Measurements from ENCODE around the gene NFE2. TPM values are rescaled to one million over a fixed set of nuclear protein-coding genes. Genes with fewer than 3 reads are reported as not detected.

NFE2 gene
- total RNA-seq, 1 donor from 2014 or later, result 0.65 TPM

DNA sequence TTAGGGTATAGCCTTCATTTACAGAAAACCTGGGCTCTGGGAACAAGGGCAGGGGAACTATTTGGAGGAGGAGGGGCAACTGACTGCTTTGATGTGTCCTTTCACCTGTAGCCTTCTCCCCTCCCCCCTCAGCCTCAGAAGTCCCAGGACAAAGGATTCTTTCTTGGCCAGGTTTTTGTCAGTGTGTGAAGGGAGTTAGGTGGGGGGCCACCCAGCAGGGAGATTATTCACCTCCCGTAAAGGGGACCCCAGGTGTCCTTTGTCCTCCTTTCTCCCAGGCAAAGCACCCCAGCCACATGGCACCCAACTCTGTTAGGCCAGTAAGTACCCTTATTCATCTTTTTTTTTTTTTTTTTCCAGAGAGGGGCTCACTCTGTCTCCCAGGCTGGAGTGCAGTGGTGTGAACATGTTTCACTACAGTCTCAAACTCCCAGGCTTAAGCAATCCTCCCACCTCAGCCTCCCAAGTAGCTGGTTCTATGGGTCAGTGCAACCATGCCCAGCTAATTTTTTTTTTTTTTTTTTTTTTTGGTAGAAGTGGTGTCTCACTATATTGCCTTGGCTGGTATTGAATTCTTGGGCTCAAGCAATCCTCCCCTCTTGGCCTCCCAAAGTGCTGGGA lies 723 bp upstream of the NFE2 start:
- peaks cover 29% of the 10 kb centered on the region for H3K4me1 Mint-ChIP-seq (ENCODE audit: unreplicated experiment)
- TF ChIP-seq, protein P1, sequence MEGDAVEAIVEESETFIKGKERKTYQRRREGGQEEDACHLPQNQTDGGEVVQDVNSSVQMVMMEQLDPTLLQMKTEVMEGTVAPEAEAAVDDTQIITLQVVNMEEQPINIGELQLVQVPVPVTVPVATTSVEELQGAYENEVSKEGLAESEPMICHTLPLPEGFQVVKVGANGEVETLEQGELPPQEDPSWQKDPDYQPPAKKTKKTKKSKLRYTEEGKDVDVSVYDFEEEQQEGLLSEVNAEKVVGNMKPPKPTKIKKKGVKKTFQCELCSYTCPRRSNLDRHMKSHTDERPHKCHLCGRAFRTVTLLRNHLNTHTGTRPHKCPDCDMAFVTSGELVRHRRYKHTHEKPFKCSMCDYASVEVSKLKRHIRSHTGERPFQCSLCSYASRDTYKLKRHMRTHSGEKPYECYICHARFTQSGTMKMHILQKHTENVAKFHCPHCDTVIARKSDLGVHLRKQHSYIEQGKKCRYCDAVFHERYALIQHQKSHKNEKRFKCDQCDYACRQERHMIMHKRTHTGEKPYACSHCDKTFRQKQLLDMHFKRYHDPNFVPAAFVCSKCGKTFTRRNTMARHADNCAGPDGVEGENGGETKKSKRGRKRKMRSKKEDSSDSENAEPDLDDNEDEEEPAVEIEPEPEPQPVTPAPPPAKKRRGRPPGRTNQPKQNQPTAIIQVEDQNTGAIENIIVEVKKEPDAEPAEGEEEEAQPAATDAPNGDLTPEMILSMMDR (conservative IDR thresholded peaks at IDR 0.05), result no peak
- H3K27ac Mint-ChIP-seq, result no peak overlapping the region
- H3K4me3 Mint-ChIP-seq, result peak overlapping the region; percentile 77
- no peaks in the 10 kb centered on the region for H3K36me3 Mint-ChIP-seq
- no peaks in the 10 kb centered on the region for H3K9me3 Mint-ChIP-seq
- DNase-seq (ENCODE audit: extremely low spot score, unreplicated experiment), result no peak
- H3K27me3 Mint-ChIP-seq, result peaks cover 21% of the 10 kb centered on the region

DNA sequence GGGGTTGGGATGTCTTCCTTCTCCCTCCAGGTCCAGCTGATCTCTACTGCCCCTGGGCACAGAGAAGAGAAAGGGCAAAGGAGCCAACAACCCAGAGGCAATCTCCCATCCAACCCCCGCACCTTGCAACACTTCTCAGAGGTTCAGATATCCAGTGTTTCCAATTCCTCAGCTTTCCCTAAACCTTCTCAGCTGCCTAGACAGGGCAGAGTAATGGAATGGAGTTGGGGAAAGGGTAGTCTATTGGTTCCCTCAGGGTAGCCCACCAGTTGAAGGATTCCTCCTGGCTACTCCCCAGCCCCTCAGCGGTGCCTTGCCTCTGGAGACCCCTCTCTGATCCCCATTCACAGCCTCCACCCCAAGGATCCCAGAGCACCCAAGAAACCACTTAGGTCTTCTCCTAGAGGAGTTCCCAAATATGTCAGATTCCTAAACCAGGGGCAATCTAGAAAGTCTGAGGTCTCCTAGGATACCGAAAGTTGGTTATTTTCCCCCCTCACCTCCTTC lies 537 bp downstream of the NFE2 start:
- peak overlapping the region; percentile 77 for H3K4me3 Mint-ChIP-seq
- peak overlapping the region; percentile 41 for H3K27ac Mint-ChIP-seq
- peaks cover 21% of the 10 kb centered on the region for H3K27me3 Mint-ChIP-seq
- no peaks in the 10 kb centered on the region for H3K9me3 Mint-ChIP-seq
- TF ChIP-seq, protein P1 (conservative IDR thresholded peaks at IDR 0.05), result no peak
- H3K4me1 Mint-ChIP-seq (ENCODE audit: unreplicated experiment), result peaks cover 33% of the 10 kb centered on the region
- DNase-seq (ENCODE audit: extremely low spot score, unreplicated experiment), result no peak
- no peaks in the 10 kb centered on the region for H3K36me3 Mint-ChIP-seq

DNA sequence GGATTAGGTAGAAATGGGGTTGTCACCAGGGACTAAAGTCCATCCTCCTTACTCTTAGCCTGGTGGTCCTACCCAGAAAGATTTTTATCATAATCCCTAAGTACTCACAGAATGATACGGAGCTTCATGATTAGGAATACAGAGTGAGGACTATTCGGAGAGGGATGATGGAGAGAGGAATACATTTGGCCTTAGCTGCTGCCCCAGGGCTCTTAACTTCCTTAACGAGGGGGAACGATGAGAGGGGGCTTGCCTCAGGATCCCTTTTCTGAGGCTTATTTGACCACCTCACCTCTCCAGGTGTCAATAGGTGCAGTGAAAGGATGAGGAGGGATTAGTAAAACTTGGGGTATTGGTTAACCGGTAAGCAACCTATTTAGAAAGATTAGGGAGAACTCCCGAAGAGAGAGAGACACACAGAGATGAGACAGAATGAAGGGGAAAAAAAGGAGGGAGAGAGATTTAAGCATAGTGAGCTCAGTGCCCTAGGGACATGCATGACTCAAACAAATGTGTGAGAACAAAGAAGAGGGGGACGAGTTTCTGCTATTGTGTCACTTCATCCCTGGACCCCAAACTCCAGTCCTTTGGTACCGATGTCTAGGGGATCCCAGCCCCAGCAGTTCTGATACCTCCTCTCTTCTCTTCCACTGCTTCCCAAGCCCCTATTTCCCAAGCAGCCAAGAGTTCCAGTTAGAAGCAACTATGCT lies 1.1 kb downstream of the NFE2 start:
- H3K4me1 Mint-ChIP-seq (ENCODE audit: unreplicated experiment), result peaks cover 39% of the 10 kb centered on the region
- H3K27ac Mint-ChIP-seq, result peak overlapping the region; percentile 41
- H3K9me3 Mint-ChIP-seq, result no peaks in the 10 kb centered on the region
- H3K36me3 Mint-ChIP-seq, result no peaks in the 10 kb centered on the region
- TF ChIP-seq, protein P1 (conservative IDR thresholded peaks at IDR 0.05), result no peak
- peaks cover 21% of the 10 kb centered on the region for H3K27me3 Mint-ChIP-seq
- peak overlapping the region; percentile 77 for H3K4me3 Mint-ChIP-seq
- no peak for DNase-seq (ENCODE audit: extremely low spot score, unreplicated experiment)

DNA sequence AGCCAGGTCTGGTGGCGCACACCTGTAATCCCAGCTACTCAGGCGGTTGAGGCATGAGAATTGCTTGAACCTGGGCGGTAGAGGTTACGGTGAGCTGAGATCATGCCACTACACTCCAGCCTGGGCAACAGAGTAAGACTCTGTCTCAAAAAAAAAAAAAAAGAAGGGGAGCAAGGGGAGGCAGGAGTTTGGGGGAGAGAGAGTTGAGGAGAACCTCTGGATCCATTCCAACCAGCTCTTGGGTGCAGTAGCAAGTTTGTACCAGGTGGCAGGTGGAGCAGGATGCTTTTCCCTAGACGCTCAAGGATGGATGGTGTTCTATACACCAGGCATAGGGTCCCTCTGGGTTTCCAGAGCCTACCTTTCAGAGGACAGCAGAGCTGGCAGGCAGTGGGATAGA lies 1.9 kb downstream of the NFE2 start:
- TF ChIP-seq, protein P1 (conservative IDR thresholded peaks at IDR 0.05), result no peak
- H3K27me3 Mint-ChIP-seq, result peaks cover 21% of the 10 kb centered on the region
- no peak overlapping the region for H3K4me3 Mint-ChIP-seq
- no peak overlapping the region for H3K27ac Mint-ChIP-seq
- no peaks in the 10 kb centered on the region for H3K9me3 Mint-ChIP-seq
- H3K4me1 Mint-ChIP-seq (ENCODE audit: unreplicated experiment), result peaks cover 34% of the 10 kb centered on the region
- no peaks in the 10 kb centered on the region for H3K36me3 Mint-ChIP-seq
- DNase-seq (ENCODE audit: extremely low spot score, unreplicated experiment), result no peak

DNA sequence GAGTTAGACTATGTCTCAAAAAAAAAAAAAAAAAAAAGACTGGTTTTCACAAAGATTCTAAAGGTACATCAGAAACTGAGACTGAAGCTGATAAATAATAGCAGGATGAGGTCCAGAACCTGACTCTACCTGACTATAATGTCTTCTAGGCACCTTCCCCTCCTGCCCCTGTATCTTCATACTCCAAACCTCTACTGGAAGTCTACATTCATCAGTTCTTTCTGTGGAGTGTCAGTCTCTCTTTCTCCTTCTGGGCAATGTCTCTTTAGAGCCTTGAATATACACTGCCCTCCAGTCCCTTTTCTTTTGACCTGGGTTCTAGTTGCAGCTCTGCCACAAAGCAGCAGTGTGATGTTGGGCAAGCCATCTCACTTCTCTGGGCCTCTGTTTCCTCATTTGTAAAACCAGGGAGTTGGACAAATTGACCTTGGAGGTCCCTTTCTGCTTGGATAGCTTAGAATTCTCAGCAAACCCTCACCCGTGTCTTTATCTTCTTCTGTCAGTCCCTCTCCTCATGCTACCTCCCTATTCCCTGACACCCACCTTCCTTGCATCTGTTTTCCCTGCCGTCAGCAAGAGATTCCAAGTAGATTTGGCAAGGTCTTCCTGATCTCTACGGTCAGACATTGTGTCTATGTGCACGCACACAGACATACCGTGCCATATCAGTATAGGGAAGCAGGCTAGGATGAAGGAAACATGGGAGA lies 4.3 kb downstream of the NFE2 start:
- H3K27ac Mint-ChIP-seq, result no peak overlapping the region
- no peak for DNase-seq (ENCODE audit: extremely low spot score, unreplicated experiment)
- peaks cover 27% of the 10 kb centered on the region for H3K4me1 Mint-ChIP-seq (ENCODE audit: unreplicated experiment)
- H3K4me3 Mint-ChIP-seq, result no peak overlapping the region
- H3K36me3 Mint-ChIP-seq, result no peaks in the 10 kb centered on the region
- no peaks in the 10 kb centered on the region for H3K9me3 Mint-ChIP-seq
- TF ChIP-seq, protein P1 (conservative IDR thresholded peaks at IDR 0.05), result no peak
- H3K27me3 Mint-ChIP-seq, result peaks cover 11% of the 10 kb centered on the region
